Natural killer cell (primary cell): Measurements from ENCODE around the gene FAM13A. TPM values are rescaled to one million over a fixed set of nuclear protein-coding genes. Genes with fewer than 3 reads are reported as not detected.
"Not testable (repeated sequence)": the region's sequence is repeated elsewhere in the genome, so short reads cannot be mapped to it uniquely, and the experiment has no call there.

Experiments
- ATAC-seq, 3 donors: fragments of 150-1000 bp in 2 of 3; fragments of 200-7000 bp in 1 of 3; cut with Tn5 transposase; 1 replicate in 1 of 3; 2 replicates in 2 of 3; pipeline ENCODE4 v1.10.0; 2021; ENCODE audit warnings: mild to moderate bottlenecking in 2 of 3, moderate library complexity in 2 of 3
- DNase-seq, 2 donors: peaks; one replicate each; pipeline versions ENCODE4 v3.0.0 to v3.0.0-alpha.2; 2013 to 2021; ENCODE audit warnings: mixed read lengths in 1 of 2
- H3K27ac ChIP-seq: one replicate; pipeline ENCODE4 v1.5.1; 2013; ENCODE audit warnings: mild to moderate bottlenecking, low read length
- H3K27me3 ChIP-seq: one replicate; pipeline ENCODE4 v1.6.1; 2013; ENCODE audit warnings: low read length; ENCODE audit not compliant: control insufficient read depth, insufficient read depth
- H3K36me3 ChIP-seq: one replicate; pipeline ENCODE4 v1.6.1; 2013; ENCODE audit warnings: low read length; ENCODE audit not compliant: control insufficient read depth, insufficient read depth
- H3K4me1 ChIP-seq: one replicate; pipeline ENCODE4 v1.6.1; 2013; ENCODE audit warnings: low read length; ENCODE audit not compliant: control insufficient read depth, insufficient read depth
- H3K4me3 ChIP-seq: one replicate; pipeline ENCODE4 v1.5.1; 2013; ENCODE audit warnings: low read length
- H3K9me3 ChIP-seq: one replicate; pipeline ENCODE4 v1.6.1; 2013; ENCODE audit warnings: low read length; ENCODE audit not compliant: control insufficient read depth, insufficient read depth
- H3K27ac Mint-ChIP-seq, 2 donors: one replicate each; pipeline ENCODE4 v1.8.0; 2022; ENCODE audit warnings: mild to moderate bottlenecking in 2 of 2, mixed read lengths in 2 of 2, moderate library complexity in 1 of 2
- H3K27me3 Mint-ChIP-seq, 2 donors: one replicate each; pipeline ENCODE4 v1.8.0; 2022; ENCODE audit warnings: low read depth in 2 of 2, mixed read lengths in 2 of 2
- H3K36me3 Mint-ChIP-seq: one replicate; pipeline ENCODE4 v1.8.0; 2022; ENCODE audit warnings: mixed read lengths
- H3K4me1 Mint-ChIP-seq, 2 donors: one replicate each; pipeline ENCODE4 v1.8.0; 2022; ENCODE audit warnings: mixed read lengths in 2 of 2
- H3K4me3 Mint-ChIP-seq: one replicate; pipeline ENCODE4 v1.8.0; 2022; ENCODE audit warnings: mild to moderate bottlenecking, moderate library complexity, mixed read lengths
- H3K9me3 Mint-ChIP-seq, 2 donors: one replicate each; pipeline ENCODE4 v1.8.0; 2022; ENCODE audit warnings: mixed read lengths in 2 of 2
- CTCF ChIP-seq: fragments of 200-600 bp; IDR thresholded peaks from one replicate; pipeline ENCODE4 v1.8.0; 2022; ENCODE audit warnings: antibody characterized with exemption
- WGBS: methylation state at CpG from one replicate; pipeline ENCODE4 v1.1.7; 2013; ENCODE audit warnings: missing lambda C conversion rate; ENCODE audit not compliant: insufficient coverage; 5-methylcytosine and 5-hydroxymethylcytosine counted together
- intact Hi-C: fragments of 100-400 bp; cut with micrococcal nuclease; formaldehyde crosslinking; loops from one replicate; pipeline ENCODE4 v1.14.2; 2022
- total RNA-seq, 4 donors: library from RNA; stranded (reverse); fragments of 120-200 nt in 1 of 4; gene quantifications; one replicate each; pipeline versions ENCODE4 v1.2.3 to v1.2.4, GENCODE V29; 2013 to 2022

Gene FAM13A
- total RNA-seq, 3 donors from 2014 or later (not counting 1 experiment from before 2014, with no cell fraction given) = 8.8 to 10.0 (median 8.9) TPM

- H3K27ac Mint-ChIP-seq = no peak overlapping the region
- no peaks in the 10 kb centered on the region for H3K4me1 ChIP-seq
- no CpG with 5 or more reads among the region's 1 CpG for WGBS
- no peak overlapping the region for H3K4me3 Mint-ChIP-seq
- no peak for DNase-seq
- H3K36me3 ChIP-seq = no peaks in the 10 kb centered on the region
- H3K36me3 Mint-ChIP-seq = no peaks in the 10 kb centered on the region
- ATAC-seq = no peak
- intact Hi-C loops = no loop called here
- TF ChIP-seq CTCF = no peak
- H3K4me1 Mint-ChIP-seq = peaks cover 0 to 4% of the 10 kb centered on the region in 2 donors
- H3K9me3 ChIP-seq = no peaks in the 10 kb centered on the region
- H3K9me3 Mint-ChIP-seq = no peaks in the 10 kb centered on the region
- H3K27me3 ChIP-seq = no peaks in the 10 kb centered on the region
- H3K27ac ChIP-seq = no peak overlapping the region
- peaks cover 0 to 4% of the 10 kb centered on the region in 2 donors for H3K27me3 Mint-ChIP-seq
- H3K4me3 ChIP-seq = no peak overlapping the region
Observed at GRCh38 chr4:88928852-88929251, 128.1 kb downstream of the FAM13A start.

- Histone ChIP-seq H3K9me3 (no peaks in the 10 kb centered on the region), H3K36me3 (no peaks in the 10 kb centered on the region), H3K4me3 (no peak overlapping the region), H3K4me1 (no peaks in the 10 kb centered on the region), H3K27ac (no peak overlapping the region), H3K27me3 (no peaks in the 10 kb centered on the region)
- peaks cover 0 to 4% of the 10 kb centered on the region in 2 donors for H3K4me1 Mint-ChIP-seq
- intact Hi-C loops = no loop called here
- DNase-seq = no peak
- no peaks in the 10 kb centered on the region for H3K9me3 Mint-ChIP-seq
- no peak for TF ChIP-seq CTCF
- no peak overlapping the region for H3K4me3 Mint-ChIP-seq
- H3K36me3 Mint-ChIP-seq = no peaks in the 10 kb centered on the region
- H3K27me3 Mint-ChIP-seq = peaks cover 0 to 4% of the 10 kb centered on the region in 2 donors
- no peak overlapping the region for H3K27ac Mint-ChIP-seq
- no peak for ATAC-seq
Observed at GRCh38 chr4:88927420-88927819, 129.6 kb downstream of the FAM13A start.

GRCh38 chr4:88919056-88919455, 137.9 kb downstream of the FAM13A start:
- ATAC-seq = no peak
- Histone ChIP-seq H3K4me3 (no peak overlapping the region), H3K27ac (no peak overlapping the region), H3K9me3 (no peaks in the 10 kb centered on the region), H3K4me1 (no peaks in the 10 kb centered on the region), H3K36me3 (no peaks in the 10 kb centered on the region), H3K27me3 (no peaks in the 10 kb centered on the region)
- intact Hi-C loops = no loop called here
- H3K4me1 Mint-ChIP-seq = no peaks in the 10 kb centered on the region
- no peak for TF ChIP-seq CTCF
- H3K4me3 Mint-ChIP-seq = no peak overlapping the region
- DNase-seq = no peak
- no peak overlapping the region for H3K27ac Mint-ChIP-seq
- H3K9me3 Mint-ChIP-seq = peaks cover 0 to 3% of the 10 kb centered on the region in 2 donors
- H3K36me3 Mint-ChIP-seq = no peaks in the 10 kb centered on the region
- no peaks in the 10 kb centered on the region for H3K27me3 Mint-ChIP-seq

GRCh38 chr4:88913181-88913580, 143.8 kb downstream of the FAM13A start:
- intact Hi-C loops, H3K4me3 ChIP-seq, ATAC-seq, H3K36me3 ChIP-seq, H3K9me3 ChIP-seq, H3K27ac Mint-ChIP-seq, DNase-seq, H3K27me3 ChIP-seq, H3K4me3 Mint-ChIP-seq, H3K27ac ChIP-seq, H3K36me3 Mint-ChIP-seq, H3K4me1 ChIP-seq, H3K27me3 Mint-ChIP-seq, H3K4me1 Mint-ChIP-seq, H3K9me3 Mint-ChIP-seq: not testable (repeated sequence)
